Stimulated activated CD8-positive, alpha-beta memory T cell treated with anti-CD3 and anti-CD28 coated beads, Interleukin-7, amount 100 ng/mL, for 24 hours (primary cell): Measurements from ENCODE around the gene PPP2R2B.
"Not testable (repeated sequence)": the region's sequence is repeated elsewhere in the genome, so short reads cannot be mapped to it uniquely, and the experiment has no call there.

ENCODE experiments used
- DNase-seq: peaks from one replicate; pipeline ENCODE4 v3.0.0-alpha.2; 2020; ENCODE audit warnings: low read depth

Gene PPP2R2B

DNA sequence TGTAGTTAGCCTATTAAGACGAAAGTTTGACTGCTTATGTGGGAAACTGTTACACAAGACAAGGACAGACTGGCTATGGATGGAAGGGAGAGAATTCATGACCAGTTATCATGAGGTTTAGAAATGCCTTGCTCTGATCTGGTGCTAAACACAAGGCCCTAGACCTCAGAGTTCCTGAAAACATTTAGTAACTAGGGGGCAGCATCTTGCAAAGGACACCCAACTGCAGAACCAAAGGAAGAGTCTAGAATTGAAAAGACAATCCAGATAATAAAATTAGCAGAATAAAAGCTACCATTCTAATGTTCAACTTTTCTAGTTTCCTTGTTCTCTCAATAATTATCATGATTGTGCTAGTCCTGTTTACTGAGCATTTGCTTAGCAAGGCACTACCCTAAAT is 232.1 kb downstream of the PPP2R2B start:
- no peak for DNase-seq

DNA sequence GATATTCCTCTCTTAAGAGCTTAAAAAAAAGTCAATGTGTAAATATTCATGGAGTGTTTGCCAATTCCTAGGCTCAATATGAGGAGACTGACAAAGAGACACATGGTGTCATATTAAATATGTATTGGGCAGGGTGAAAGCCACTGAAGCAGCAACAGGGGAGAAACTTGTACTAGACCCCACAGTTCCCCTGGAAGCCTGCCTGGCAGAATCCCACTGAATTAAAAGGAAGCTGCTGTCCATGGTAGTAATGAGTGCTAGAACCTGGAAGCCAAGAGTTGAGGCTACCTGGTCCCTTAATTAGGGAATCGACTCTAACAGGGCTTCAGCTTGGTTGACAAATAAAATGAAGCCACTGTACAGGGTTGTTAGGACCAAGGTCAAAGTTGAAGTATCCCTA is 233.2 kb downstream of the PPP2R2B start:
- no peak for DNase-seq

DNA sequence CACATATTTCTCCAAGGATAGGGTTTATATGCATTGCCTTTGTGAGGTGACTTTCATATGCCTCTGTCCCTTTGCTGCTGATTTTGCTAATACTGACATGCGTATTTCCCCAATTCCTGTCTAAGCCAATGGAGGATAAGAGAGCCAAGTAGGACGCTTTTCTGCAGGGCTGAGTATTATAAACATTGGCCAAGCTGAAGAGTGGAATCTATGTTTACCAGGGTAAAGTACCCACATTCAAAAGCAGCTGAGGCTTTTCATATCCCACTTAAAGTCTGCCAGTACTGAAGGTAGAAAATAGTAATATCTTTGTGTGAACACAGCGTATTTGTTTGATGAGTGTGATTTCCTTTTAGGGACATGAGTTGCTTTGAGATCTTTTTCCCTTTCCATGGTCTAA is 233.7 kb downstream of the PPP2R2B start:
- no peak for DNase-seq

DNA sequence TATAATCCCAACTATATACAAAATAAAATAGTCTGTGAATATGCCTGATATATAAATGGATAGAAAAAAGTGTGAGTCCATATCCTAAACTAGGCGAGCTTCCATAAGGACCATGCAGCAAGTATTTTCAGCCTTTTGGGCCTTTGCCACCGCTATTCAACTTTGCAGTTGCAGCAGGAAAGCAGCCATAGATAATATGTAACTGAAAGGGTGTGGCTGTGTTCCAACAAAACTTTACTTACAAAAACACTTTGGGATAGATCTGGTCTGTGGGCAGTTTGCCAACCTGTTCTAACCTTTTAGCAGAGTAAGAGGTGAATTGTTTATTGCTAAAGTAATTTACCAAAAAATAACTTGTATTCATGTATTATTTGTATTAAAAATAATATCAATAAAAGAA is 234.8 kb downstream of the PPP2R2B start:
- no peak for DNase-seq

DNA sequence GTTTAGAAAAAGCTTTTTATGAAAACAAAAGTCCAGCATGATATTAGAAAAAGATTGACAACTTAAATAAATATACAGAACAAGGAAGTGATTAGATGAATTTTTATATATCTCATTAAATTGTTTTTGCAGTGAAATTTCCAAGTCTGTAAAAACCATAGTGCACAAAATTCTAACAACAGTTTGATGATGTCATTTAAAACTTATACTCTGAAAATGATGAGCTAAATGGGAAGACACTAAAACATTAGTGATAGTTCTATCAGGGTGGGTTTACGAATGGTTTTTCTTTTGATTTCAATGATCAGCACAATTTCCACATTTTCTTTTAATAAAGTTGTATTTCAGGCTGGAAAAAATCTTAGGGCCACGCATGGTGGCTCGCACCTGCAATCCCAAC is 236.1 kb downstream of the PPP2R2B start:
- no peak for DNase-seq

DNA sequence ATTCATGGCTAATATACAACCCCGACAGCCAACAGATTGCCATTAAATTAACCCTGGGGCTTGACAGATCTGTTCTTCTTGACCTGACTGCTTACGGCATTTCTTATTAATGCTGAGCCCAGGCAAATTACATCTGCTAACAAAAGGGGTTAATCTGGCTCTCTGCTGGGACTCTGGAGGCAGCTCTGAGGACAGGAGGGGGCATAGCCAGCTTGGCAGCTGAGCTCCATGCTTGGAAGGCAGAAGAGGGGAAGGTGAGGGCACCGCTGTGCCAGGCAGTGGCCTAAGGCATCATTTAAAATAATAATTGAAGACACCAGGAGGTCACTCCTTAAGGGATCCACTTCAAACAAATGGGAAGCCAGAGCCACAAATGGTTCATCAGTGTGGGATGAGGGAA is 236.6 kb downstream of the PPP2R2B start:
- no peak for DNase-seq

DNA sequence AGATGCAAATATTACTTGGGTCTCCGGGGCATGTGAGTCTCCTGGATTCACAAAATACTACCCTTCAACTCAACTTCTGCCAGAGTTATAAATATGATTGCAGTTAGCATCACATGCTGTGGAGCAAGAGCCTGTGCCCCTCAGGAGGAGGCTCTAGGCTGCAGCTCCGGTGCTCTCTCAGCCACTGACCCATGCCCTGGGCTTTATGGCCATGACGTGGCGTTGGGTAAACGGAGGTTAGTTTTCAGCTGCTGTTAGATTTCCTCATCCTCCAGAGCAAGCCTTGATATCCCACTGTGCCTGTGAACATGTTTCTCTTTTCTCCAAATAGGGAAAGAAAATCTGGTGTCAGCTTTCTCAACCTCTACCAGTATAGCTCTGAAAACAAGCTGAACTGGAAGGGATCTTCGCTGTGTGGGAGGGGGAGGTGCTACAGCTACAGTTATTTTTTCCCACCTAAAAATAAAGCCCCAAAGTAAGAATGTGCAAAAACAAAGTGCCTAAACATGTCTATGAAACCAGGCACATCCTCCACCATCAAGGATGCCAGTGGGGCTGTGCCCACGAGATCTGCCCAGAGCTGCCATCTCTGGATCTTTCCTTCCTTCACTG is 238.2 kb downstream of the PPP2R2B start:
- no peak for DNase-seq

DNA sequence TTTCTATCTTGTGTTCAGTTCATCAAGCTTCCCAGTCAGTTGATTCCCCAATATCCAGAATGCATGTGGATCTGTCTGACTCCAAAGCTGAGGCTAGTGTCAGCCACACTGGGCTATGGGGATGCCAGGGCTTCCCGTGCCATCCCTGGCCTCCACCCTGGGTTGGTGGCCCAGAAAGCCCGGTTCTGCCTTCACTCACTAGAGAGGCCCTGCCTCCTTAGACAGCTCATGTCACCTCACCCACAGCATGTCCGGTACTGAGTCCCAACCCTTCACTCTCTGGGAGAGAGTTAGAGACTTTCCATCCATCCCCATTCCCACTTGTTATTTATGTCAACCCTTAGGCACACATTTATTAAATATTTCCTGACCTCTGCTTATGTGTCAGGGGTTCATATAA is 243.1 kb downstream of the PPP2R2B start:
- no peak for DNase-seq

DNA sequence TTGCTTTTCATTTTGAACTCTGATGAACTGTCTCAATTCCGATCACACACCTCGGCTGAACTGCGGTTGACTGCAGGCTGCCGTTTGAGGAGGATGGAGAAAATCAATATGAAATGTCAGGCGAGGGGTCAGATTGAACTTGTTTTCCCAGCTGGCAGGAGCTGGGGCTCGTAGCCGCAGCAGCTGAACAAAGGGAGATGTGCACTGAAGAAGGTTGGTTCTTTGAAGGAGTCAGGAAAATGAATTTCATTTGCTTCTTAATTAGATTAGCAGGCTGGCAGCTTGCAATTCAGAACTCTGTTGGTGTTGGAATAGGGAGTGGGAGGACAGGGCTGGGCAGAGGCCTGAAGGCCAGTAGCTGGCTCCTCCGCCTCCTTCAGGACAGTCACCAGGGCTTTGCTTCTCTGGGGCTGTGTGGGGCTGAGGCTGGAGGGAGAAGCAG is 245.2 kb downstream of the PPP2R2B start:
- no peak for DNase-seq

DNA sequence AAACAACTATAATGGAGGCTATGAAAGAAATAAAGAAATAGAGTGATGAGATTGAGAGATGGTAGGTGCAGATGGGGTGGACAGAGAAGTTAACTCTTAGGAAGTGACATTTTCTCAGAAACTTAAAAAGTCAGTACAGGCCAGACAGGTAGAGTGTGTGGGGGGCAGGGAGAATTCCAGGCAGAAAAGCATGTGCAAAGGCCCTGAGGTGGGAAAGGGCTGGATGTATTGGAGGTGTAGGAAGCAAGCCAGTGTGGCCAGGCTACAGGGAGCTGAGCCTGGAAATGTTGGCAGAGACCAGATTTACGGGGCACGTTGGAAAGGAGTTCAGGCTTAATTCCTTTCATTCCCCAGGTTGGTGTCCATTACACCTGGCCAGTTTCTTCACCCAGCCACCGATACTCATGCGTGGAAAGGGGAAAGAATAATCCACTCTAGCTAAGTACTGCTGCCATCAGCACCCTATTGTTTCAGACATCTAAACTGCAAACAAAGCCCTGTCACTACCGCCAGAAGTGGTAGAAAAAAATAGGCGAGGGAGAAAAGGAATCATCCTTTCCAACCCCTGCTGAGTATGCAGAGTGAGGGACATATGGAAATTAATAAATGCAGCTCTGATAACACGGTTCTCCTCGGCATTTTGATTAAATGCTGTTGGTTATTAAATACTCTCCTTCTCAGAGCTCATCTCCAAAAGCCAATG is 245.8 kb downstream of the PPP2R2B start:
- no peak for DNase-seq

DNA sequence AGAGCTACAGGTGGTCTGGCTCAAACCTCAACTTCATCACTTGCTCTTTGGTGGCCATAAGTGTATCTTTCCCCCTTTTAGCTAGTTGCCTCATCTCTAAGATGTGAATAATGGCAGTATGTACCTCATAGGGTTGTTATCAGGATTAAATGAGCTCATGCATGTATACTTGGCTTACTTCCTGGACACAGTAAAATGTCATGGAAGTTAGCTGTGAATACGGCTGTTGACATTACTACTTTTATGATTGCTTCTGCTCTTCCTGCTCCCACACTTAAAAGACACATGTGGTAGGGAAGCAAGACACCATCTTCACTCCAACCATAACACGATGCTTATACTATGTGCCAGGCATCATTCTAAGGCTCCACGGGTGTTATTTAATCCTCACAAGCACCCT is 248.1 kb downstream of the PPP2R2B start:
- no peak for DNase-seq

DNA sequence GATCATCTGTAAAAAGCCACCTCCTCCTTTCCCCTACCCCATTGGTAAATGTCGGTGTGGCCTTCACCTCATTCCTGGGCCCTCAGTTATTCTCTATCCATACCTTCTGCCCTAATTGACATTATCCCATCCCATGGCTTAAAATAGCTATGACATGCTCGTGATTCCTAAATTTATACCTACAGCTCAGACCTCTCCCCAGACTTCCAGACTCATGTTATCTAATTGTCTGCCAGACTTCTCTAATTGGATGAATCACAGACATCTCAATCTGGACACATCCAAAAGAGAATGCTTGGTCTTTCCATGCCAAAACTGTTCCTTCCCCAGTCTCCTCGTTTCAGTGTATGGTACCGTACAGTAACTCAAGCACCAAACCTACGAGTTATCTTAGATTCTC is 249.6 kb downstream of the PPP2R2B start:
- DNase-seq, result no peak

DNA sequence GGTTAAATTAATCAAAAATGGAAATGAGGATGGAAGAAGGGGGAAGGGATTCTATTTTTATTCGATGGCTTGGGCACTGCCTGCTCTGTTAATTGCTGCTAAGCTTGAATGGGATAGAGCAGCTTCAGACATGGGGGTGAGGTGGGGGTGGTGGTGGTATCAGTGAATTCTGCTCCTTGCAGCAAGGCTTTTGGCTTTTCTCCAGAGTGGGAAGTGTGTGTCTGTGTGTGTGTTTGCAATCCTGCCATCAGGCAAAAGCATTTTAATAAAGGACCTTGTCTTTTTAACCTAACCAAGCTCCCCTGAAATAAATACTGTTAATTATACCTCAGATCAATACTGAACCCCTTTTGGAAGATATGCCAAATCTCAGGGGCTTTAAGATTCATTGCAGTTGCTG is 251.6 kb downstream of the PPP2R2B start:
- no peak for DNase-seq

DNA sequence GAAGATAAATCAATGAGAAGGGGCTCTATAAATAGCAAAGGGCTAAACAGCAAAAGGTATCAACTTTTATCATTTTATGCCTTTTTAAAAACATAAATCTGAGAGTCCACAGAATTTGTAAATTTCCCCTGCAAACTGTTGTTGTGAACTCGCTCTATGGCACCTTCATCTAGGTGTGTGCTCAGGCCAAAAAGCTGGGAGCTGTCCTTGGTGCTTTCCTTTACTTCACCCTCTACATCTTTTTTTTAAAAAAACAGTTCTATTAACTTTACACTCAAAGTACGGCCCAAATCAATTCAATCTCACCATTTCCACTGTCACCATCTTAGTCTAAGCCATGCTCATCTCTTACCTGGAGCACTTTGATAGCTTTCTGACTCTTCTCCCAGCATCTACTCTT is 254.4 kb downstream of the PPP2R2B start:
- DNase-seq, result no peak

DNA sequence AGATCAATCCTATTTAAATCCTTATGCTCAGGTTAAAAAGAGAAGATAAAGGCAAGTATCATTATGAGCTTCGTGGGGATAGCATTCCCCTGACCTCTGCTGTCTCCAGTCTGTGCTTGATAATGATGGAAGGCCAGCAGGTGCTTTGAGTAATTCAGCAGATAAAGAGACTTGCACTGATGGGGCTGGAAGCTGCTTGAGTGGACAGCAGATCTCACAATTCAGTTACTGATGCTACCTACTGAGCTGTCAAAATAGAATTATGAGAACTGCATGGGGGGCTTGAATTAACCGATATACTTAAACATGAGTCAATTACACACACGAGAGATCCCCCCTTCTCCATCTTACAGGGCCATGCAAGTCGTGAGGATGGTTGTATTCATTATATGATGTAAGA is 254.9 kb downstream of the PPP2R2B start:
- no peak for DNase-seq

DNA sequence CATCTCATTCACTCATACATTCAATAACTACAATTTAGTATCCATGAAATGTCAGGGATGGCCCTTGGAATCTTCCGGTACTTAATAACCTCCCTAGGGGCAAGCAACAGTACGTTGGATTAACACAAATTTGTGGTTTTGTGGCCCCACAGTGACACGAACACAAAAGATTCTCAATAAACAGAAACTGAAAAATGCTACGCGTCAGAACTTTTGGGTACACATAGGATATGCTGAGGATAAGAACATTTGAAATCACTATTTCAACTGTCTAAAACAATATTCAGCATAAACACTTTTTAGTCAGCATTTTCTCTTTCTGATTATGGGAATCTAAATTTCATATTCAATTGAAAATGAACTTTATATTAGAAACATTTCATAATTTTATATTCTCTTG is 255.5 kb downstream of the PPP2R2B start:
- DNase-seq, result no peak

DNA sequence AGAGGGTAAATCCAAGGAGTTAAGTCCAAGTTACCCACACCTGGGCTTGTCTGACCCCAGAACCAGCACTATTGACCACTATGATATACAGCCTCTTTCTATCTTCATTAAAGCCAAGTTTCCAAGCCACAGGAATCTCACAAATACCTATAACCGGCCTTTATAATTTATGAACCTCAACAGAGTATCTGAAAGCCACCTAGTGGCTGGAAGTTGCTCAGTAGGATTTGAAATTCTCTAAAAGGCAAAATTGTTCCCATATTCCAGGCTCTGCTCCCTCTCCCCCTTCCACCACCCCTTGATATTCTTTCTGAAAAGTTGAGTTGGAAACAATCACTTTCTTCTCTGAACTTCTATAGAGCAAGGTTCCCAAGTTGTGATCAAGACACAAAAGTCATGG is 256.2 kb downstream of the PPP2R2B start:
- DNase-seq, result no peak

DNA sequence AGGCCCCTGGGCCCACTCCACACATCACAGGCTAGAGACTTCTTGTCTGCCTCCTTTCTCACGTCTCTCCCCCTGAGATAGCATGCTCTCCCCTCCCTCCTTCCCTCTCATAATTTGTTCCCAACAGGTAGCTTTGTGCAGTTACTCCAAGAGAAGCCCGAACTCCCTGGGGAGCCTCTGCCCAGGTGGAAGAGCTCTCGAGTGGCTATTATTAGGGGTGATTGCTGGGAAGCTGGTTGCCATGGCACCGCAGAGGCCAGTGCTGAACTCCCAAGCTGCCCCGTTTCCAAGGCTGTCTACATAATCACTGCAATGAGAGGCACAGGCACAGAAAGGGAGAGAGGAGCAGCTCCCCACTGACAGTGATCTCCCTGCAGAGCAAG is 257.9 kb downstream of the PPP2R2B start:
- no peak for DNase-seq

DNA sequence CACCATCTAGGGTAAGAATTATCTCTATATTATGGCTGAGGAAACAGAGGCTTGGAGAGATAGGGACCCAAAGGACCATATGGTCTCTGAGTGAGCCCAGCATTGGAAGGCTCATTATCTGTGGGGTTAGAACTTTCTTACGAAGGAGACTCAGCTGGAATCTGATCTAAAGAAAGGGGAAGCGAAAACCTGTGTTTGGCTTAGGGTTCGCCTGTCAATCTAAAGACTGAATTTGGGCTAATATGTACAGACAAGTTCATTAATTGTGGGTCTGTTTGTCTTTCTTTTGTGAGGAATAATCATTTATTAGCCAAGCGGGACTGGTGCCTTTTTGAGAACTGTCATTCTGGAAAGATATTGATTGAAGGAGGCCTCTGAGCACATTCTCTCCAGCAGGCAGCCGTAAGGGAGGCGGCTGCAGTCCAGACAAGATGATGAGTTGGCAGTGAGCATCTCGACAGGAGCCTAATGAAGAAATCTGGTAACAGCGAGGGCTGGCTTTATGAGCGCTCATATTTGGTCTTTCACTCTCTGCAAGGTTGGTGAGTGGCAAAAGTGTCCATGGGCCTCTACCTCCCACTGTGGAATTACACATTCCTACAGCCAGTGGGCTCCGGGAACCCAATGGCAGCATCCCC is 258.4 kb downstream of the PPP2R2B start:
- no peak for DNase-seq

DNA sequence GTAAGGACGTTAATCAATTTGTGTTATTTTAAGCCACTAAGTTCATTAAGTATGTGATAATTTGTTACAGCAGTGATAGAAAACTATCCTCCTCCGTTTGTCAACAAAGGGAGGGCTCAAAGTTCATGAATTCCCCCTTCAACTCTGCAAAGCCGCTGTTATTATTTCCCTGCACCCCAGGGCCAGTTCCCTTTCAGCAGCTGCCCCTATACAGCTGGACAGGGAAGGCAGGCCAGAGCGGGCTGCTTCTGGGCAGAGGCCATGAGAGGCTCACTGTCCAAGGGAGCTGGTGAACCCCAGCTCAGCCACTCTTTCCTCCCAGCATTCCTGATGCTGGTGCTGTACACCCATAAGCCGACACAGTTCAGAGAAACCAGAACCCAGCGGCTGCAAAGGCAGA is 260.1 kb downstream of the PPP2R2B start:
- no peak for DNase-seq

DNA sequence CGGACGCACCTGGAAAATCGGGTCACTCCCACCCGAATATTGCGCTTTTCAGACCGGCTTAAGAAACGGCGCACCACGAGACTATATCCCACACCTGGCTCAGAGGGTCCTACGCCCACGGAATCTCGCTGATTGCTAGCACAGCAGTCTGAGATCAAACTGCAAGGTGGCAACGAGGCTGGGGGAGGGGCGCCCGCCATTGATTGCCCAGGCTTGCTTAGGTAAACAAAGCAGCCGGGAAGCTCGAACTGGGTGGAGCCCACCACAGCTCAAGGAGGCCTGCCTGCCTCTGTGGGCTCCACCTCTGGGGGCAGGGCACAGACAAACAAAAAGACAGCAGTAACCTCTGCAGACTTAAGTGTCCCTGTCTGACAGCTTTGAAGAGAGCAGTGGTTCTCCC is 268.8 kb downstream of the PPP2R2B start:
- not testable (repeated sequence) for DNase-seq

DNA sequence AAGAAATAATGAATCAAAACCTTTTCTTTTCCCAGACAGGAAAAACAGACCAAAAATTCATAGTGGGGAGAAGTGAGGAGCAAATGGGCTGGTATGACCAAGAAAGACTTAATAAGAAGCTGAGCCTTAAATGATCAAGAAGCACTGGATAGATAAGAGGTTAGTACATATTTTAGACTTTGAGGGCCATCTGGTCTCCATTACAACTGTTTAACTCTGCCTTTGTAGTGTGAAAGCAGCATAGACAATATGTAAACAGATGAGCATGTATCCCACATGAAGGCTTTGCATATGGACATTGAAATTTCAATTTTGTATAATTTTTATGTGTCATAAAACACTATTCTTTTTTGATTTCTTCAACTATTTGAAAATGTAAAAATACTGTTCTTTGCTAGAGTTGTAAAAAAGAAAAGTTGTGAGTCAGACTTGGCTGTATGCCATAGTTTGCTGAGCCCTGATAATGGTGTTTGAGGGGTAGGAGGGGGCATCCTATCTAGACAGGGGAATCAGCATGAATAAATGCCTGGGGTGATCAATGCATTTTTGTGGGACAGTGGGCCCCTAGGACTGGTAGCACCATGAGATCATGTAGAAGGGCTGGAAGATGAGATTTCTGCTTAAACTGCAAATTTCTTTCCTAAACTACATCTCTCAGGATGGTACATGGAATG is 270.8 kb downstream of the PPP2R2B start:
- no peak for DNase-seq

DNA sequence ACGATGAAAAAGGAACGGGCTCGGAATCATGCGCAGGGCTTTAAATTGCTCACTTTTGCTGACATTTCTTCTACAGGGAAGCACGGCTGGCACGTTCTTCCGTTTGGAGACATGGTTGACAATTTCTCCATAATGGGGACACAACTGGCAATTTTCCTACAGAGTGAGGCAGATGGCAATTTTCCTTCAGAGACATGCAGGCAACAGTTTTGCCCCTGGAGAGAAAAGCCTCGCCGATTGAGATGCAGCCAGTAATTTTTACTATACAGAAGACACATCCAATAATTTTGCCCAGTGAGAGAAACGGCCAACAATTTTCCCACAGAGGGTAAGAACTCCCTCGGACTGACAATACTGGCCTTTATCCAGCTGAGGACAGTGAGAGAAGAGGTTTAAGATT is 271.7 kb downstream of the PPP2R2B start:
- DNase-seq, result no peak
